ENCODE results near the gene DRICH1.
"Not testable (repeated sequence)": the region's sequence is repeated elsewhere in the genome, so short reads cannot be mapped to it uniquely, and the experiment has no call there.

DRICH1 gene

GRCh38 chr22:23566705-23567475, 65.2 kb downstream of the DRICH1 start:
- no peak for DNase-seq (ENCODE audit: low read depth)

GRCh38 chr22:23565915-23566704, 66.0 kb downstream of the DRICH1 start:
- DNase-seq (ENCODE audit: low read depth) = no peak

GRCh38 chr22:23565305-23565914, 66.7 kb downstream of the DRICH1 start:
- peak; percentile 5 for DNase-seq (ENCODE audit: low read depth)

- DNase-seq (ENCODE audit: low read depth) = no peak
These were observed 67.8 kb downstream of the DRICH1 start for GRCh38 chr22:23564276-23564675.

GRCh38 chr22:23563111-23563510, 69.0 kb downstream of the DRICH1 start:
- no peak for DNase-seq (ENCODE audit: low read depth)

- no peak for DNase-seq (ENCODE audit: low read depth)
These were observed 69.9 kb downstream of the DRICH1 start for GRCh38 chr22:23562186-23562585.

GRCh38 chr22:23561025-23561510, 71.1 kb downstream of the DRICH1 start:
- not testable (repeated sequence) for DNase-seq (ENCODE audit: low read depth)

- not testable (repeated sequence) for DNase-seq (ENCODE audit: low read depth)
These were observed 71.9 kb downstream of the DRICH1 start for GRCh38 chr22:23560215-23560614.

All from EH (cell line).